T-helper 17 cell (primary cell): ENCODE results near the gene CTBP2. TPM values are rescaled to one million over a fixed set of nuclear protein-coding genes. Genes with fewer than 3 reads are reported as not detected.

ENCODE experiments used
- ATAC-seq: fragments of 150-1000 bp; cut with Tn5 transposase; 2 replicates; pipeline ENCODE4 v1.10.0; 2021; ENCODE audit warnings: mild to moderate bottlenecking, moderate library complexity
- DNase-seq, 3 donors: peaks; one replicate each; pipeline versions ENCODE4 v3.0.0 to v3.0.0-alpha.2; 2020 to 2021
- H3K9me3 ChIP-seq: one replicate; pipeline ENCODE4 v1.7.0; 2013; ENCODE audit warnings: low read length, mild to moderate bottlenecking; ENCODE audit not compliant: control insufficient read depth, poor library complexity, severe bottlenecking
- H3K27ac Mint-ChIP-seq: one replicate; pipeline ENCODE4 v1.8.0; 2022; ENCODE audit warnings: mild to moderate bottlenecking, moderate library complexity, mixed read lengths
- H3K27me3 Mint-ChIP-seq: one replicate; pipeline ENCODE4 v1.8.0; 2022; ENCODE audit warnings: mixed read lengths
- H3K36me3 Mint-ChIP-seq: one replicate; pipeline ENCODE4 v1.8.0; 2022; ENCODE audit warnings: low read depth, mixed read lengths
- H3K4me1 Mint-ChIP-seq: one replicate; pipeline ENCODE4 v1.8.0; 2022; ENCODE audit warnings: mild to moderate bottlenecking, mixed read lengths
- H3K4me3 Mint-ChIP-seq: one replicate; pipeline ENCODE4 v1.8.0; 2022; ENCODE audit warnings: mild to moderate bottlenecking, moderate library complexity, mixed read lengths
- total RNA-seq, 4 donors: library from RNA in 2 of 4; stranded (reverse) in 2 of 4; gene quantifications; one replicate each; pipeline ENCODE4 v1.2.3 and lab custom pipeline; 2022 to 2026

The CTBP2 gene
- total RNA-seq, 2 donors from 2014 or later: 1.3 to 1.5 TPM

GRCh38 chr10:124972637-124973036 lies 187.7 kb downstream of the CTBP2 start:
- no peaks in the 10 kb centered on the region for H3K36me3 Mint-ChIP-seq
- H3K4me1 Mint-ChIP-seq: peaks cover 19% of the 10 kb centered on the region
- no peak for DNase-seq
- ATAC-seq: no peak
- no peaks in the 10 kb centered on the region for H3K9me3 ChIP-seq
- no peak overlapping the region for H3K4me3 Mint-ChIP-seq
- H3K27me3 Mint-ChIP-seq: no peaks in the 10 kb centered on the region
- H3K27ac Mint-ChIP-seq: no peak overlapping the region

- Mint-ChIP-seq H3K27ac (peak overlapping the region; percentile 56), H3K36me3 (peaks cover 6% of the 10 kb centered on the region)
Observed at GRCh38 chr10:124971276-124971675, 189.1 kb downstream of the CTBP2 start.

GRCh38 chr10:124967255-124967654 lies 193.1 kb downstream of the CTBP2 start:
- Mint-ChIP-seq H3K4me1 (peaks cover 21% of the 10 kb centered on the region), H3K27me3 (no peaks in the 10 kb centered on the region), H3K4me3 (peak overlapping the region; percentile 36), H3K36me3 (peaks cover 6% of the 10 kb centered on the region), H3K27ac (peak overlapping the region; percentile 69)
- no peaks in the 10 kb centered on the region for H3K9me3 ChIP-seq
- DNase-seq (no peak), ATAC-seq (no peak)

More at GRCh38 chr10:124971276-124971675, 189.1 kb downstream of the CTBP2 start:
- H3K9me3 ChIP-seq: no peaks in the 10 kb centered on the region
- H3K27me3 Mint-ChIP-seq: no peaks in the 10 kb centered on the region
- H3K4me3 Mint-ChIP-seq: no peak overlapping the region
- H3K4me1 Mint-ChIP-seq: peaks cover 25% of the 10 kb centered on the region
- ATAC-seq (no peak), DNase-seq (no peak)

GRCh38 chr10:124966008-124966407 lies 194.4 kb downstream of the CTBP2 start:
- peaks cover 20% of the 10 kb centered on the region for H3K4me1 Mint-ChIP-seq
- no peak overlapping the region for H3K27ac Mint-ChIP-seq
- H3K36me3 Mint-ChIP-seq: peaks cover 6% of the 10 kb centered on the region

GRCh38 chr10:124963866-124964720 lies 196.3 kb downstream of the CTBP2 start:
- Mint-ChIP-seq H3K27ac (no peak overlapping the region), H3K4me3 (no peak overlapping the region), H3K27me3 (no peaks in the 10 kb centered on the region), H3K36me3 (peaks cover 6% of the 10 kb centered on the region), H3K4me1 (peaks cover 24% of the 10 kb centered on the region)
- H3K9me3 ChIP-seq: no peaks in the 10 kb centered on the region
- ATAC-seq: no peak
- no peak for DNase-seq

More at GRCh38 chr10:124966008-124966407, 194.4 kb downstream of the CTBP2 start:
- Mint-ChIP-seq H3K27me3 (no peaks in the 10 kb centered on the region), H3K4me3 (no peak overlapping the region)
- DNase-seq: no peak
- ATAC-seq: no peak
- no peaks in the 10 kb centered on the region for H3K9me3 ChIP-seq

GRCh38 chr10:124962421-124962820 lies 197.9 kb downstream of the CTBP2 start:
- no peak overlapping the region for H3K4me3 Mint-ChIP-seq
- peaks cover 5% of the 10 kb centered on the region for H3K36me3 Mint-ChIP-seq
- H3K4me1 Mint-ChIP-seq: peaks cover 28% of the 10 kb centered on the region
- ATAC-seq (no peak), DNase-seq (no peak)
- H3K27me3 Mint-ChIP-seq: no peaks in the 10 kb centered on the region
- peak overlapping the region; percentile 14 for H3K27ac Mint-ChIP-seq
- H3K9me3 ChIP-seq: no peaks in the 10 kb centered on the region

- no peak for DNase-seq
- no peak for ATAC-seq
- Mint-ChIP-seq H3K27ac (no peak overlapping the region), H3K27me3 (no peaks in the 10 kb centered on the region), H3K4me1 (peaks cover 26% of the 10 kb centered on the region), H3K36me3 (no peaks in the 10 kb centered on the region), H3K4me3 (no peak overlapping the region)
- H3K9me3 ChIP-seq: no peaks in the 10 kb centered on the region
Observed at GRCh38 chr10:124961248-124961570, 199.2 kb downstream of the CTBP2 start.

- no peak for DNase-seq
- Mint-ChIP-seq H3K4me3 (no peak overlapping the region), H3K36me3 (no peaks in the 10 kb centered on the region), H3K27me3 (no peaks in the 10 kb centered on the region), H3K4me1 (peaks cover 25% of the 10 kb centered on the region), H3K27ac (peak overlapping the region; percentile 51)
- H3K9me3 ChIP-seq: no peaks in the 10 kb centered on the region
- no peak for ATAC-seq
Observed at GRCh38 chr10:124959564-124959963, 200.8 kb downstream of the CTBP2 start.

- Mint-ChIP-seq H3K4me1 (peaks cover 34% of the 10 kb centered on the region), H3K27me3 (no peaks in the 10 kb centered on the region), H3K4me3 (no peak overlapping the region), H3K36me3 (no peaks in the 10 kb centered on the region), H3K27ac (peak overlapping the region; percentile 39)
- ATAC-seq (no peak), DNase-seq (no peak)
- H3K9me3 ChIP-seq: no peaks in the 10 kb centered on the region
Observed at GRCh38 chr10:124957404-124957947, 202.9 kb downstream of the CTBP2 start.

GRCh38 chr10:124956764-124957163 lies 203.6 kb downstream of the CTBP2 start:
- no peaks in the 10 kb centered on the region for H3K27me3 Mint-ChIP-seq
- H3K4me3 Mint-ChIP-seq: no peak overlapping the region
- no peaks in the 10 kb centered on the region for H3K36me3 Mint-ChIP-seq
- ATAC-seq (no peak), DNase-seq (no peak)
- H3K9me3 ChIP-seq: no peaks in the 10 kb centered on the region
- H3K4me1 Mint-ChIP-seq: peaks cover 37% of the 10 kb centered on the region
- no peak overlapping the region for H3K27ac Mint-ChIP-seq

GRCh38 chr10:124955868-124956267 lies 204.5 kb downstream of the CTBP2 start:
- no peak for ATAC-seq
- no peak overlapping the region for H3K4me3 Mint-ChIP-seq
- H3K4me1 Mint-ChIP-seq: peaks cover 35% of the 10 kb centered on the region
- H3K27me3 Mint-ChIP-seq: no peaks in the 10 kb centered on the region
- H3K9me3 ChIP-seq: no peaks in the 10 kb centered on the region
- no peaks in the 10 kb centered on the region for H3K36me3 Mint-ChIP-seq
- DNase-seq: no peak
- H3K27ac Mint-ChIP-seq: no peak overlapping the region

- Mint-ChIP-seq H3K27me3 (no peaks in the 10 kb centered on the region), H3K27ac (no peak overlapping the region), H3K4me3 (no peak overlapping the region), H3K36me3 (no peaks in the 10 kb centered on the region), H3K4me1 (peaks cover 35% of the 10 kb centered on the region)
- ATAC-seq: no peak
- H3K9me3 ChIP-seq: no peaks in the 10 kb centered on the region
- no peak for DNase-seq
Observed at GRCh38 chr10:124955243-124955642, 205.1 kb downstream of the CTBP2 start.

GRCh38 chr10:124953421-124953820 lies 206.9 kb downstream of the CTBP2 start:
- Mint-ChIP-seq H3K27ac (no peak overlapping the region), H3K4me3 (no peak overlapping the region), H3K36me3 (peaks cover 2% of the 10 kb centered on the region), H3K27me3 (no peaks in the 10 kb centered on the region), H3K4me1 (peaks cover 27% of the 10 kb centered on the region)
- H3K9me3 ChIP-seq: no peaks in the 10 kb centered on the region
- ATAC-seq (no peak), DNase-seq (no peak)

GRCh38 chr10:124952123-124952522 lies 208.2 kb downstream of the CTBP2 start:
- peaks cover 7% of the 10 kb centered on the region for H3K36me3 Mint-ChIP-seq
- DNase-seq (no peak), ATAC-seq (no peak)
- H3K9me3 ChIP-seq: no peaks in the 10 kb centered on the region
- H3K4me3 Mint-ChIP-seq: no peak overlapping the region
- no peaks in the 10 kb centered on the region for H3K27me3 Mint-ChIP-seq
- no peak overlapping the region for H3K27ac Mint-ChIP-seq
- peaks cover 37% of the 10 kb centered on the region for H3K4me1 Mint-ChIP-seq
